Measurements from ENCODE around the gene NDC1. TPM values are rescaled to one million over a fixed set of nuclear protein-coding genes. Genes with fewer than 3 reads are reported as not detected.

NDC1 gene
- total and polyA plus RNA-seq, 2 of the 4 experiments (the other 2 are of a cell fraction), result 11.8 to 33.9 TPM

GRCh38 chr1:53777272-53777671 lies 60.8 kb downstream of the NDC1 start:
- H3K4me3 ChIP-seq (ENCODE audit: insufficient read depth, low read depth, low read length), result no peak overlapping the region
- H3K79me1 ChIP-seq (ENCODE audit: low read depth in 1 of 2, low read length in 2 of 2), result peaks cover 2 to 15% of the 10 kb centered on the region in 2 experiments; a peak in 3 of 4 replicates
- dilution Hi-C loops (cut with HindIII; ENCODE audit: low sequenced_read_pairs, unreplicated experiment), result no loop called here
- ChIA-PET POLR2A (ENCODE audit: unreplicated experiment) (no interaction called here), CTCF (no interaction called here)
- no peak overlapping the region for H4K91ac ChIP-seq (ENCODE audit: insufficient read depth, low read depth, low read length)
- no peak overlapping the region for H2AFZ ChIP-seq (replicated peaks; ENCODE audit: low read length, poor library complexity)
- H3K56ac ChIP-seq (ENCODE audit: extremely low read depth, insufficient read depth, low read length), result no peak overlapping the region
- H2BK5ac ChIP-seq (ENCODE audit: low read depth, low read length, poor library complexity, severe bottlenecking), result no peak overlapping the region
- H4K20me1 ChIP-seq (ENCODE audit: insufficient read depth, low read length), result no peaks in the 10 kb centered on the region
- H4K5ac ChIP-seq (ENCODE audit: low read depth, low read length), result no peak overlapping the region
- H3K14ac ChIP-seq (replicated peaks; ENCODE audit: low read depth, low read length), result no peak overlapping the region
- no peaks in the 10 kb centered on the region for H3K27me3 ChIP-seq (ENCODE audit: control insufficient read depth, insufficient read depth, low read length)
- intact Hi-C loops (cut with micrococcal nuclease), result no loop called here
- H3K9me3 ChIP-seq (ENCODE audit: control insufficient read depth, insufficient read depth, low read length), result no peaks in the 10 kb centered on the region
- no peak overlapping the region for H3K4me2 ChIP-seq (ENCODE audit: low read depth, low read length)
- no peak overlapping the region for H2BK15ac ChIP-seq (ENCODE audit: low read depth, low read length)
- H2AK9ac ChIP-seq (replicated peaks; ENCODE audit: low read depth, low read length, poor library complexity), result no peak overlapping the region
- H3K18ac ChIP-seq (ENCODE audit: low read depth, low read length), result no peak overlapping the region
- H2AK5ac ChIP-seq (ENCODE audit: low read depth, low read length), result no peak overlapping the region
- H3K23ac ChIP-seq (ENCODE audit: low read depth, low read length), result no peak overlapping the region
- H3K9me1 ChIP-seq (ENCODE audit: insufficient read depth, low read length), result 0 out of 2 replicates have a peak, but pooled peaks cover 2% of the 10 kb centered on the region
- no TSS peak for BruUV-seq (replicated peaks)
- in situ Hi-C loops (cut with MboI; ENCODE audit: low sequenced_read_pairs), result no loop called here
- TF ChIP-seq NFE2L2 (IDR thresholded peaks at IDR 0.05; ENCODE audit: low read depth, low read length) (no peak), MAZ (IDR thresholded peaks at IDR 0.05; ENCODE audit: borderline replicate concordance, low read depth, low read length) (no peak), CEBPB (IDR thresholded peaks at IDR 0.05; ENCODE audit: low read depth, low read length) (no peak), MXI1 (IDR thresholded peaks at IDR 0.05; ENCODE audit: borderline replicate concordance, low read depth, low read length) (no peak), RCOR1 (IDR thresholded peaks at IDR 0.05; ENCODE audit: insufficient replicate concordance, low read length) (no peak), ELK1 (IDR thresholded peaks at IDR 0.05; ENCODE audit: borderline replicate concordance, low read depth, low read length) (no peak), CHD1 (IDR thresholded peaks at IDR 0.05; ENCODE audit: low read depth, low read length) (no peak), MAFK (IDR thresholded peaks at IDR 0.05; ENCODE audit: low read depth, low read length) (no peak), SMC3 (IDR thresholded peaks at IDR 0.05; ENCODE audit: low read depth, low read length) (no peak), RAD21 (IDR thresholded peaks at IDR 0.05; ENCODE audit: low read length) (no peak), CTCF (conservative IDR thresholded peaks at IDR 0.05; ENCODE audit: low read depth, low read length) (no peak), POLR2A (IDR thresholded peaks at IDR 0.05; ENCODE audit: low read depth, low read length) (no peak), RFX5 (IDR thresholded peaks at IDR 0.05; ENCODE audit: low read depth, low read length) (no peak), FOS (IDR thresholded peaks at IDR 0.05; ENCODE audit: low read depth, low read length) (no peak), USF2 (IDR thresholded peaks at IDR 0.05; ENCODE audit: low read depth, low read length) (no peak), BHLHE40 (IDR thresholded peaks at IDR 0.05; ENCODE audit: low read depth, low read length) (no peak)
- no peak overlapping the region for H2BK120ac ChIP-seq (ENCODE audit: low read depth, low read length)
- peaks cover 4% of the 10 kb centered on the region for H3K4me1 ChIP-seq (ENCODE audit: control insufficient read depth, insufficient read depth, low read length)
- H3K36me3 ChIP-seq (ENCODE audit: control insufficient read depth, insufficient read depth, low read length), result peaks cover 4% of the 10 kb centered on the region
- no peak overlapping the region for H3K9ac ChIP-seq (ENCODE audit: low read depth, low read length)
- DNase-seq, result no peak
- no peak for ATAC-seq (ENCODE audit: low read depth)
- no CpG with 5 or more reads among the region's 1 CpG for WGBS, 2 experiments (ENCODE audit: extremely low coverage in 2 of 2, insufficient read length in 1 of 2)
- H3K27ac ChIP-seq (ENCODE audit: insufficient read depth, low read length), result no peak overlapping the region
- no peak overlapping the region for H4K8ac ChIP-seq (ENCODE audit: low read depth in 2 of 2, low read length in 2 of 2)
- H3K4ac ChIP-seq (ENCODE audit: low read depth, low read length), result no peak overlapping the region
- H2BK20ac ChIP-seq (ENCODE audit: low read depth, low read length), result no peak overlapping the region

Measured in IMR-90 (cell line).